ENCODE results near the gene ATP8A2.

Gene ATP8A2

DNA sequence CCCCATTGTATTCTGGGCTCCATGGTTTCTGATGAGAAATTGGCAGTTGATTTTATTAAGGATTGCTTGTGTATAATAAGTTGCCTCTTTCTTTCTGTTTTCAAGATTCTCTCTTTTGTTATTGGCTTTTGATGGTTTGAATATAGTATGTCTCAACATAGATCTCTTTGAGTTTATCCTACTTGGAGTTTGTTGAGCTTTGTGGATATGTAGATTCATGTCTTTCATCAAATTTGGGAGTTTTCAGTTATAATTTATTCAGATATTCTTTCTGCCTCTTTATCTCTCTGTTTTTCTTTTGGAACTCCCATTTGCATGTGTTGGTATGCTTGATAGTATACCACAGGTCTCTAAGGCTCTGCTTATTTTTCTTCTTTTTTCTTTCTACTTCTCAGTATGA is 296.6 kb downstream of the ATP8A2 start:
- no peak overlapping the region for H3K4me3 ChIP-seq (replicated peaks; ENCODE audit: low read depth, low read length)
- DNase-seq (ENCODE audit: low read depth): no peak
- TF ChIP-seq CTCF (IDR thresholded peaks at IDR 0.05; ENCODE audit: low read length, missing control alignments): no peak

- DNase-seq (ENCODE audit: low read depth): no peak
- TF ChIP-seq CTCF (IDR thresholded peaks at IDR 0.05; ENCODE audit: low read length, missing control alignments): no peak
- no peak overlapping the region for H3K4me3 ChIP-seq (replicated peaks; ENCODE audit: low read depth, low read length)
These were observed 301.9 kb downstream of the ATP8A2 start for GRCh38 chr13:25673711-25674110.

- no peak for TF ChIP-seq CTCF (IDR thresholded peaks at IDR 0.05; ENCODE audit: low read length, missing control alignments)
- DNase-seq (ENCODE audit: low read depth): no peak
- no peak overlapping the region for H3K4me3 ChIP-seq (replicated peaks; ENCODE audit: low read depth, low read length)
These were observed 302.6 kb downstream of the ATP8A2 start for GRCh38 chr13:25674371-25674770.

- no peak for DNase-seq (ENCODE audit: low read depth)
- TF ChIP-seq CTCF (IDR thresholded peaks at IDR 0.05; ENCODE audit: low read length, missing control alignments): no peak
- no peak overlapping the region for H3K4me3 ChIP-seq (replicated peaks; ENCODE audit: low read depth, low read length)
These were observed 303.3 kb downstream of the ATP8A2 start for GRCh38 chr13:25675060-25675459.

DNA sequence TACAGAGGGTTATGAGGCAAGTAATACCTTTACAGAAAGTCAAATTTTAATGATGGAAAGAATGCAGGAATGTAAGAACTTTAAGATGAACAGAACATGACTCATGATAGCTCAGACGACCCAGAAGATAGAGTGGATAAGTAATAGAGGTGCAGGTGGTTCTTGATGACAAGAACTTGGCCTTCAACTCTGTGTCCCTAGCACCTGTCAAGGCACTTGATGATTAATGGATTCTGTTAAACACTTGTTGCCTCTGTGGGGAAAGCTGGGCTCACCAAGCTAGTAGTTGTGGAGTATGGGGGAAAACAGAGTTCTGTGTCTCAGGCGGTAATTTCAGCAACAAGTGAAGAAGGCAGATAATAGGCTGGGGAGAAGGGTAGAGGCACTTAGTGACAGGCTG is 306.2 kb downstream of the ATP8A2 start:
- H3K4me3 ChIP-seq (replicated peaks; ENCODE audit: low read depth, low read length): no peak overlapping the region
- TF ChIP-seq CTCF (IDR thresholded peaks at IDR 0.05; ENCODE audit: low read length, missing control alignments): no peak
- DNase-seq (ENCODE audit: low read depth): no peak

DNA sequence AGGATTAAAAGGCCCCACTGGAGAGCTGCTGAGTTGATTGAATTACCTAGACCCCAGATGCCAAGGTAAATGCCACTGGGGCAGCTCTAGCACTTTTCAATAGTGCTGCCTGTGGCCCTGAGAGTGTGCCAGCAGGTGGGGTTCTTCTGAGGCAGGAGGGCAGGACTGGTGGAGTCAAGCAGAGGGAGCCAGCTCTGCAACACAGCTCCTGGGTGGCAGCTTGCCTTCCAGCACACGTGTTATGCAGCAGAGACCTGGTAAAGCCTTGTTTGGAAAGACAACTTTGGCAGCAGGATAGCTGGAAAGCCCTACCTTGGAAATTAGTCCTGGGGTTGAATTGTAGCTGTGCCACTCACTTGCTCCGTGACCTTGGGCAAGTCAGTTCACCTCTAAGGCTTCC is 306.6 kb downstream of the ATP8A2 start:
- no peak for DNase-seq (ENCODE audit: low read depth)
- no peak for TF ChIP-seq CTCF (IDR thresholded peaks at IDR 0.05; ENCODE audit: low read length, missing control alignments)
- H3K4me3 ChIP-seq (replicated peaks; ENCODE audit: low read depth, low read length): no peak overlapping the region

DNA sequence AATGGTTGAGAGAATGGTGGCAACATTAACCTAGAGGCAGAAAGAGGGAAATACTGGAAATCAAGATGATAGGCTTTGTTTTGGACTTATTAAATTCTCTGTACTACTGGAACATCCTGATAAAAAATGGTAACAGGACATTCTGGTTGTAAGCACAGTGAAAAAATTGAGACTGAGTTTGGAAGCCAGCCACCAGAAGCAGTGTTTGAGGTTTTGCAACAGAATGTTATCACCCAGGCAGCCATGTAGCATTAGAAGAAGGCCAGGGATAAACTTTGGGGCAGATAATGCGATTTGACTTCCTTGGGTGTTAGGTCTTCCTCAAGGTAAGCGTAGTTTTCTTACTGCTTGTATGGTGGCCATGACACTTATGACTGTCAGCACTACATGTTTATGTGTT is 307.4 kb downstream of the ATP8A2 start:
- no peak for TF ChIP-seq CTCF (IDR thresholded peaks at IDR 0.05; ENCODE audit: low read length, missing control alignments)
- H3K4me3 ChIP-seq (replicated peaks; ENCODE audit: low read depth, low read length): no peak overlapping the region
- DNase-seq (ENCODE audit: low read depth): no peak
